Hematopoietic multipotent progenitor cell treated with erythropoietin and hydrocortisone succinate and interleukin-3 and kit ligand, for 8 days (in vitro differentiated cells): Measurements from ENCODE around the gene RPL34.

Experiments
- DNase-seq: peaks from one replicate; pipeline ENCODE4 v3.0.0-alpha.2; 2015

The RPL34 gene

GRCh38 chr4:108624263-108625056 lies 4.1 kb downstream of the RPL34 start:
- no peak for DNase-seq

- DNase-seq, result no peak
Observed at GRCh38 chr4:108626056-108626455, 5.7 kb downstream of the RPL34 start.

- no peak for DNase-seq
Observed at GRCh38 chr4:108628411-108628810, 8.0 kb downstream of the RPL34 start.

GRCh38 chr4:108635070-108635655 lies 14.8 kb downstream of the RPL34 start:
- DNase-seq, result no peak

- DNase-seq, result no peak
Observed at GRCh38 chr4:108636246-108636645, 15.9 kb downstream of the RPL34 start.

GRCh38 chr4:108637856-108638255 lies 17.5 kb downstream of the RPL34 start:
- no peak for DNase-seq

- no peak for DNase-seq
Observed at GRCh38 chr4:108644237-108644636, 23.9 kb downstream of the RPL34 start.

- DNase-seq, result no peak
Observed at GRCh38 chr4:108646706-108647105, 26.3 kb downstream of the RPL34 start.

- no peak for DNase-seq
Observed at GRCh38 chr4:108649863-108650211, 29.5 kb downstream of the RPL34 start.

GRCh38 chr4:108650212-108651013 lies 30.0 kb downstream of the RPL34 start, which contains the start of gene OSTC:
Gene OSTC (plus strand): TSS chr4:108650599. CDS start chr4:108650656, 57 bp downstream.
- peak; percentile 97 for DNase-seq

- DNase-seq, result peak; percentile 58
Observed at GRCh38 chr4:108651014-108651791, 30.8 kb downstream of the RPL34 start.

- no peak for DNase-seq
Observed at GRCh38 chr4:108662629-108663028, 42.3 kb downstream of the RPL34 start.

- DNase-seq, result no peak
Observed at GRCh38 chr4:108674356-108674977, 54.1 kb downstream of the RPL34 start.
